Measurements from ENCODE around the gene CMTR2. TPM values are rescaled to one million over a fixed set of nuclear protein-coding genes. Genes with fewer than 3 reads are reported as not detected.

The CMTR2 gene
- total and polyA plus RNA-seq, 2 experiments from 2014 or later = 6.0 to 19.0 TPM

- TF ChIP-seq ZNF462 (CRISPR knock-in tag; IDR thresholded peaks at IDR 0.05) = no peak
- no peak for TF ChIP-seq EZH2 (IDR thresholded peaks at IDR 0.05; ENCODE audit: low read depth, unreplicated experiment)
These were observed 30.8 kb downstream of the CMTR2 start (continued) for GRCh38 chr16:71258372-71258771.

- H3K4me3 ChIP-seq = no peak overlapping the region
- H3K9me2 ChIP-seq (ENCODE audit: insufficient read depth) = peaks cover 22% of the 10 kb centered on the region; the same call in 1 of the 2 replicates
- Mint-ChIP-seq H3K27ac (no peak overlapping the region), H3K4me3 (no peak overlapping the region), H3K9me3 (no peaks in the 10 kb centered on the region), H3K4me1 (peaks cover 17% of the 10 kb centered on the region), H3K27me3 (ENCODE audit: insufficient read depth, low read depth, poor library complexity) (no peaks in the 10 kb centered on the region), H3K36me3 (ENCODE audit: low read depth) (no peaks in the 10 kb centered on the region)
- no peaks in the 10 kb centered on the region for H3K79me2 ChIP-seq (replicated peaks; ENCODE audit: insufficient read depth)
- no peaks in the 10 kb centered on the region for H4K20me1 ChIP-seq (replicated peaks; ENCODE audit: insufficient read depth)
- DNase-seq (ENCODE audit: low spot score) (no peak), ATAC-seq (no peak)
- H3K4me2 ChIP-seq = no peak overlapping the region
- no peaks in the 10 kb centered on the region for H3K36me3 ChIP-seq (ENCODE audit: insufficient read depth)
- H3K27me3 ChIP-seq (ENCODE audit: insufficient read depth) = no peaks in the 10 kb centered on the region
- no peak overlapping the region for H2AFZ ChIP-seq
- H3K27ac ChIP-seq (ENCODE audit: low read depth) = no peak overlapping the region
- H3F3A ChIP-seq (replicated peaks; ENCODE audit: low read depth) = no peaks in the 10 kb centered on the region
- H3K4me1 ChIP-seq (ENCODE audit: insufficient read depth) = peaks cover 22% of the 10 kb centered on the region
- TF ChIP-seq POLR2AphosphoS5 (IDR thresholded peaks at IDR 0.05; ENCODE audit: low read depth) = no peak
- TF ChIP-seq ZNF331 (CRISPR knock-in tag; IDR thresholded peaks at IDR 0.05; ENCODE audit: low read depth) = no peak
- no peak for TF ChIP-seq ZNF462 (CRISPR knock-in tag; IDR thresholded peaks at IDR 0.05)
- no peak for TF ChIP-seq ZNF114 (CRISPR knock-in tag; IDR thresholded peaks at IDR 0.05)
- no peak for TF ChIP-seq NANOG (IDR thresholded peaks at IDR 0.05; ENCODE audit: borderline replicate concordance)
- no peak for TF ChIP-seq CTCF (conservative IDR thresholded peaks at IDR 0.05; ENCODE audit: low read depth in 2 of 2)
- TF ChIP-seq EZH2 (IDR thresholded peaks at IDR 0.05; ENCODE audit: low read depth, unreplicated experiment) = no peak
These were observed 31.4 kb downstream of the CMTR2 start for GRCh38 chr16:71257768-71258167.
